K562 (cell line): ENCODE measurements around the gene GGCT. TPM values are rescaled to one million over a fixed set of nuclear protein-coding genes. Genes with fewer than 3 reads are reported as not detected.
A peak's percentile ranks its signal among the peaks of the same experiment; 100 is the strongest.

Experiments
- AFF1 ChIP-seq, 2 experiments: fragments of 450-650 bp; IDR thresholded peaks; 2 replicates each; pipeline ENCODE4 v1.6.1; 2018; ENCODE audit warnings: mild to moderate bottlenecking in 2 of 2, low read depth in 1 of 2; ENCODE audit not compliant: partially characterized antibody in 2 of 2
- CBFA2T3 ChIP-seq: fragments of 450-650 bp; IDR thresholded peaks from 2 replicates; pipeline ENCODE4 v1.6.1; 2017
- CREBBP ChIP-seq: IDR thresholded peaks from one replicate; pipeline ENCODE4 v1.6.1; 2012; ENCODE audit warnings: low read depth, mild to moderate bottlenecking, control low read depth, inconsistent platforms, low read length
- ELF1 ChIP-seq: fragments of 200-800 bp; sonication (Bioruptor generic); IDR thresholded peaks from 2 replicates; pipeline ENCODE4 v1.6.1; 2016; ENCODE audit warnings: missing genetic modification characterization, missing compliant biosample characterization
- EP300 ChIP-seq: IDR thresholded peaks from 2 replicates; pipeline ENCODE4 v1.6.1; 2012; ENCODE audit warnings: low read length, improper control_type of control experiment
- NONO ChIP-seq, 2 experiments: fragments of 200-400 bp in 1 of 2; fragments of 450-650 bp in 1 of 2; formaldehyde crosslinking in 1 of 2; IDR thresholded peaks; 2 replicates each; pipeline ENCODE4 v1.6.1; 2017; ENCODE audit warnings: low read depth in 2 of 2, mild to moderate bottlenecking in 2 of 2, moderate library complexity in 2 of 2, low read length in 1 of 2
- THAP12 ChIP-seq: fragments of 250-450 bp; sonication (Bioruptor Pico); IDR thresholded peaks from 2 replicates; pipeline ENCODE4 v1.9.0; 2021; ENCODE audit warnings: mild to moderate bottlenecking, inconsistent platforms
- ZBTB1 ChIP-seq: sonication (generic); formaldehyde crosslinking; IDR thresholded peaks from 2 replicates; pipeline ENCODE4 v1.8.1; 2023; ENCODE audit warnings: missing genetic modification reagents, low read depth, mild to moderate bottlenecking, borderline replicate concordance
- ZBTB2 ChIP-seq: fragments of 450-650 bp; IDR thresholded peaks from 2 replicates; pipeline ENCODE4 v1.6.1; 2016; ENCODE audit warnings: antibody characterized with exemption
- polyA plus RNA-seq, 8 experiments: library from polyadenylated mRNA; depleted of rRNA in 4 of 8; stranded (reverse) in 5 of 8; unstranded in 3 of 8; fragments of >200 nt; fragmentation: Nextera tagmentation in 2 of 8; fragmentation: Illumina TruSeq in 1 of 8; extraction: Ambion mirVana in 2 of 8; extraction: Trizol in 1 of 8; gene quantifications; 2 replicates each; pipeline versions ENCODE4 v1.2.1 to v1.2.3, GENCODE V29; 2011 to 2014; ENCODE audit warnings: inconsistent platforms in 1 of 8, missing spikeins in 1 of 8
- total RNA-seq, 7 experiments: library from RNA; depleted of rRNA in 6 of 7; stranded (reverse); fragments of >200 nt in 6 of 7; fragmentation: Illumina TruSeq in 2 of 7; extraction: Trizol in 2 of 7; gene quantifications; 2 replicates each; pipeline versions ENCODE4 v1.2.1 to v1.2.3, GENCODE V29; 2011 to 2021; ENCODE audit warnings: low replicate concordance in 1 of 7
- TF ChIP-seq, protein P1 (sequence below): fragments of 250-450 bp; sonication (Bioruptor Pico); IDR thresholded peaks from 2 replicates; pipeline ENCODE4 v1.4.0; 2020; ENCODE audit warnings: mild to moderate bottlenecking, moderate library complexity, borderline replicate concordance

Gene GGCT
- total and polyA plus RNA-seq, 9 of the 15 experiments (the other 6 are each of a cell fraction or from before 2014, with no cell fraction given) = 79.0 to 349 (median 136) TPM

DNA sequence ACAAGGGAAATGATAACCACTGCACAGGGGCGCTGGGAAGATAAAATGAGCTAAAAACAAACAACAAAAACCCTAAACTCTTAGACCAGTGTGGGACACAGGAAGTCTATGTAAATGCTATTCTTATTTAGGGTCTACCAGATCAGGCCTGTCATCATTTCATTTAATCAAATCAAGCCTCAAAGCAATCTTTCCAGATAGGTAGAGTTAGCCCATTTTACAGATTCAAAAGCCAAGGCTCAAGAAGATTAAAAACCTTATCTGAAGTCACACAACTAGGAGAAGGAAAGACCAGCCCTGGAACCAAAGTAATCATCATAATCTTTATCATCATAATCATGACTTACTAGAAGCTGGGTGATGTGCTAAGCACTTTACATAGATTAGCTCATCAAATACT, 30.7 kb downstream of the GGCT start (continued):
- no peak for TF ChIP-seq ZBTB2
- TF ChIP-seq THAP12 (CRISPR knock-in tag) = no peak
- TF ChIP-seq CBFA2T3 = 0 out of 2 replicates have a peak, but pooled peaks have one; percentile 18
- TF ChIP-seq ELF1 = no peak
- TF ChIP-seq, protein P1, sequence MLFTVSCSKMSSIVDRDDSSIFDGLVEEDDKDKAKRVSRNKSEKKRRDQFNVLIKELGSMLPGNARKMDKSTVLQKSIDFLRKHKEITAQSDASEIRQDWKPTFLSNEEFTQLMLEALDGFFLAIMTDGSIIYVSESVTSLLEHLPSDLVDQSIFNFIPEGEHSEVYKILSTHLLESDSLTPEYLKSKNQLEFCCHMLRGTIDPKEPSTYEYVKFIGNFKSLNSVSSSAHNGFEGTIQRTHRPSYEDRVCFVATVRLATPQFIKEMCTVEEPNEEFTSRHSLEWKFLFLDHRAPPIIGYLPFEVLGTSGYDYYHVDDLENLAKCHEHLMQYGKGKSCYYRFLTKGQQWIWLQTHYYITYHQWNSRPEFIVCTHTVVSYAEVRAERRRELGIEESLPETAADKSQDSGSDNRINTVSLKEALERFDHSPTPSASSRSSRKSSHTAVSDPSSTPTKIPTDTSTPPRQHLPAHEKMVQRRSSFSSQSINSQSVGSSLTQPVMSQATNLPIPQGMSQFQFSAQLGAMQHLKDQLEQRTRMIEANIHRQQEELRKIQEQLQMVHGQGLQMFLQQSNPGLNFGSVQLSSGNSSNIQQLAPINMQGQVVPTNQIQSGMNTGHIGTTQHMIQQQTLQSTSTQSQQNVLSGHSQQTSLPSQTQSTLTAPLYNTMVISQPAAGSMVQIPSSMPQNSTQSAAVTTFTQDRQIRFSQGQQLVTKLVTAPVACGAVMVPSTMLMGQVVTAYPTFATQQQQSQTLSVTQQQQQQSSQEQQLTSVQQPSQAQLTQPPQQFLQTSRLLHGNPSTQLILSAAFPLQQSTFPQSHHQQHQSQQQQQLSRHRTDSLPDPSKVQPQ = no peak
- no peak for TF ChIP-seq EP300
- no peak for TF ChIP-seq NONO (IDR thresholded peaks at IDR 0.05; ENCODE audit: low read depth in 2 of 2, low read length in 1 of 2)
- TF ChIP-seq ZBTB1 (CRISPR knock-in tag) = no peak
- TF ChIP-seq AFF1 (IDR thresholded peaks at IDR 0.05; ENCODE audit: low read depth in 1 of 2, partially characterized antibody in 2 of 2) = no peak
- TF ChIP-seq CREBBP = no peak
